Measurements from ENCODE around the gene ANKS1A.
"Not testable (repeated sequence)": the region's sequence is repeated elsewhere in the genome, so short reads cannot be mapped to it uniquely, and the experiment has no call there.

Gene ANKS1A

DNA sequence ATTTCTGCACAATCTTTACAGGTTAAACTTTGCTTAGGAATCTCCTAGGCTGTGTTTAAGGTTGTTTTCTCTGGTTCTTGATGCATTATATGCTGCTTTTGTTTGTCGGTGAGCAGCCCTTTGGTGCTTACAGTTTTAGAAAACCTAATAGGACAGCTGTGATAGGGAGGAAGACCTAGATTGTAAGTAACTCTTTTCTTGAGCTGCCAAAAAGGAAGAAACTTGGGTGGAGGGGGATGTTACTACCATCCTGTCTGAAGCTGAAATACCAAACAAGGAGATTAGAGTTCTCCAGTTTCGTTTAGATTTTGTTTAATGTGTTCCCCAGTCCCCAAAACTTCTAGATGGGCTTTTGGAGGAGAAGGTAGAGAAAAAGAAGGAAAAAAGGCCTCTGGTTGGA lies 72.0 kb downstream of the ANKS1A start:
- DNase-seq, result no peak

DNA sequence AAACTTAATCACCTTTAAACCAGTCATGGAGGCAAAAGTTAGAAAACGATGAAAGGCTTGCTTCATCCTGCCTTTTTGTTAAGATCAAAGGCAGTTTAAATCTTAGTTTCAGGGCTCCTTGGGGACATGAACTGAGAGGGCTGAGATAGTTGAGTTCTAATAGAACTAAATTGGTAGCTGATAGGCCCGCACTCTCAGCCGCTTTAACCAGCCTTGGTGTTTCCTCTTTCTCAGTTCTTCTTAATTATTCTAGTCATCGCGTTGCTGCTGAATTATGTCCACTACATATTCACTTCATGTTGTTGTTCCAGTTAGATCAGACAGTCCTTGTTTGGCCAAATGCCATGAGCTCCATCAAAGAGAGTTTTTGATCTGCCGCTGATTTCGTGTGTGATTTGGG lies 72.5 kb downstream of the ANKS1A start:
- DNase-seq, result no peak

DNA sequence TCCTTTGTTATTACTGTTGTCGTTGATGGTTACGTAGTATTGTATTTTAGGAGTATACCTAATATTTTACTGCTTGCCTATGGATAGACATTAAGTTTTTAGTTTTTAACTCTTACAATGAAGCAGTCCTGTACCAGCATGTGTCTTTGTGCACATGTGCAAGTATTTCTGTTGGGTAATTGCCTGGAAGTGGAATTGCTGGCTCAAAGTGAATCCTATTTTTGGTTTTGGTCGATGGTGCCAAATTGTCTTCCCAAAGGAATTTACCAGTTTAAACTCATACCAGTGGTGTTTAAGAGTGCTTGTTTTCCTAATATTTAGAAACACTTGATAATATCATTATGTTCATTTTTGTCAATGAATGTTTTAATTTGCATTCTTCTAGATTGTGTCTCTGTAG lies 75.5 kb downstream of the ANKS1A start:
- no peak for DNase-seq

DNA sequence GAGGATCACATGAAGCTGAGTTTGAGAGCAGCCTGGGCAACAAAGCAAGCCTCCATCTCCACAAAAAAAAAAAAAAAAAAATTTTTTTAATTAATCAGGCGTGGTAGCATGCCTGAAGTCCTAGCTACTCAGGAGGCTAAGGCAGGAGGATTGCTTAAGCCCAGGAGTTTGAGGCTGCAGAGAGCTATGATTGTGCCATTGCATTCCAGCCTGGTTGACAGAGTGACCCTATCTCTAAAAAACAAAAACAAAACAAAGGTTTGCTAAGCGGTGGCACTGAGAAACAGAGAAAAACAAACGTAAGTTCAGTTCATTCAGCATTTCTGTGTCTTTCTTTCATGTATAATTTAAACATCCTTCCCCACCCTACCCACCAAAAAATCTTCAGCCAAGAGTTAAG lies 78.4 kb downstream of the ANKS1A start:
- DNase-seq, result no peak

DNA sequence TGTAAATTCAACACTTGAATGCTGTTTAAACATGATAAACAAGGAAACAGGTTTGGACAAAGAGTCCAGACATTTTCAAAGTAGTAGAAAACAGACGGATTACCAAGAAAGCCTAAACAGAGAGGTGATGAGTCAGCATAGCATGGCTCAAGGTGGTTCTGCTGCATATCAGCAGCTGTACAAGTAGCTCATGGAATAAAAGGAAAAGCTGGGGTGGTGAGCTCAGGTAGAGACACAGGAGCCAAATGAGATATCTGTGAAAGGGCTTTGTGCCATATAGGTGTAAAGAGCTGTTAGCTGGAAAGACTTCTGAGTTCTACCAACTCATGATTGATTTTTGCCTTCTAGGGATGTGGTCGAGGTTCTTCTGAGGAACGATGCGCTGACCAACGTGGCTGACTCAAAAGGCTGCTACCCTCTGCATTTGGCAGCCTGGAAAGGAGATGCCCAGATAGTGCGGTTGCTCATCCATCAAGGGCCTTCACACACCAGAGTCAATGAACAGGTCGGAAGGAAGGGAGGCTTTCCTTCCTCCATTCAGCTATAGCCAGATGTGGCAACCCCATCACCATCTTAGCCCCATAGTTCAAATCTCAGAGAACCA lies 80.7 kb downstream of the ANKS1A start:
- DNase-seq, result peak; percentile 6

DNA sequence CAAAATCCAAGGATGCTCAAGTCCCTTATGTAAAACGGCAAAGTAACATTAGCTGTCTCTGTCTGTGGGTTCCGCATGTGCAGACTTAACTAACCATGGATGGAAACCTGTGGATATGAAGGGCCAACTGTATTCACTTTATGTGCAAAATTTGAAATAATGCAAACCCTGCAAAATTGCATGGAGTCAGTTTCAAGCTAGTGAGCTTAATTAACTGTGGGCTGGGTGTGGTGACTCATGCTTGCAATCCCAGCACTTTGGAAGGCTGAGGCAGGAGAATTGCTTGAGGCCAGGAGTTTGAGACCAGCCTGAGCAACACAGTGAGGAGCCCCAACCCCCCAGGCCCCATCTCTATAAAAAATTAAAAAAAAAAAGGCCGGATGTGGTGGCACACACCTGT lies 81.4 kb downstream of the ANKS1A start:
- no peak for DNase-seq

DNA sequence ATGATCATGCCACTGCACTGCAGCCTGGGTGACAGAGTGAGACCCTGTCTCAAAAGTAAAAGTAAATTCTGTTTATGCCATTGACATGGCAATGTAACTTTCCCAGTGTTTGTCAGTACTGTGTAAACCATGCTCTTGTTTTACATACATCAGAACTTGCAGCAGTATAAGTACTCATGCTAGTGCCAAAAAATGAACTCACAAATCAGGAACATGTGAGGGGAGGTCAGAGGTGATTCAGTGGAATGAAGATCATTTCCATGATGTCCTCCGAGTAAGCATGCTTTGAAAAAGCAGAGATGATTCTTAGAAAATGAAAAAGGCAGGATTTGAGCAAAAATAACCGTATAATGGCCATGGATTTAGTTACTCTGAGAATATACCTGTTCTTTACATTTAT lies 81.9 kb downstream of the ANKS1A start:
- no peak for DNase-seq

DNA sequence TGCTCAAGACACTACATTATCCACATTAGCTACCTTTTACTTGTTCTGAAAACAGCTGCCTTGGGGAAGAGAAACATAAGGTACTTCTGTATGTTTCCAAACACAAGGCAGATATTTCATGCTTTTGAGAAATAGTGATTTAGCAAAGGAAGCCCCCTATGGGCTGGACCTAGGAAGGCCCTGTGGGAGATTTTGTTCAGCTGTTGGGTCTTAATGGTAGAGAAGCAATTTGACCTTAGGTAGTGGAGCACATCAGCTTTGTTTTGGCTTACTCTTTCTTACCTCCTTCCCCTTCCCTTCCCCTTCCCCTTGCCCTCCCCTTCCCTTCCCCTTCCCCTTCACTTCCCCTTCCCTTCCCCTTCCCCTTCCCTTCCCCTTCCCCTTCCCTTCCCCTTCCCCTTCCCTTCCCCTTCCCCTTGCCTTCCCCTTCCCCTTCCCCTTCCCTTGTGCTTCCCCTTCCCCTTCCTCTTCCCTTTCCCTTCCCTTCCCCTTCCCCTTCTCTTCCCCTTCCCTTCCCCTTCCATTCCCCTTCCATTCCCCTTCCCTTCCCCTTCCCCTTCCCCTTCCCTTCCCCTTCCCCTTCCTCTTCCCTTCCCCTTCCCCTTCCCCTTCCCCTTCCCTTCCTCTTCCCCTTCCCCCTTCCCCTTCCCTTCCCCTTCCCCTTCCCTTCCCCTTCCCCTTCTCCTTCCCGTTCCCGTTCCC lies 84.6 kb downstream of the ANKS1A start:
- DNase-seq, result peak; percentile 3

DNA sequence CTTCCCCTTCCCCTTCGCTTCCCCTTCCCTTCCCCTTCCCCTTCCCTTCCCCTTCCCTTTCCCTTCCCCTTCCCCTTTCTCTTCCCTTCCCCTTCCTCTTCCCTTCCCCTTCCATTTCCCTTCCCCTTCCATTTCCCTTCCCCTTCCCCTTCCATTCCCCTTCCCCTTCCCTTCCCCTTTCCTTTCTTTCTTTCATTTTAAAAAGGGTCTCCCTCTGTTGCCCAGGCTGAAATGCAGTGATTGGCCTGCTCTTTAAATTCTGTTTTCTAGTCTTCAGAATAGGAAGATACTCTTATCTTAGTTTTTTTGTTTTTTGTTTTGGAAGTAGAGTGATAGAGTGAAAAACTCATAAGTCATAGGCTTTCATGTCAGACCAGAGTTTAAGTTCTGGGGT lies 85.2 kb downstream of the ANKS1A start:
- DNase-seq, result no peak

DNA sequence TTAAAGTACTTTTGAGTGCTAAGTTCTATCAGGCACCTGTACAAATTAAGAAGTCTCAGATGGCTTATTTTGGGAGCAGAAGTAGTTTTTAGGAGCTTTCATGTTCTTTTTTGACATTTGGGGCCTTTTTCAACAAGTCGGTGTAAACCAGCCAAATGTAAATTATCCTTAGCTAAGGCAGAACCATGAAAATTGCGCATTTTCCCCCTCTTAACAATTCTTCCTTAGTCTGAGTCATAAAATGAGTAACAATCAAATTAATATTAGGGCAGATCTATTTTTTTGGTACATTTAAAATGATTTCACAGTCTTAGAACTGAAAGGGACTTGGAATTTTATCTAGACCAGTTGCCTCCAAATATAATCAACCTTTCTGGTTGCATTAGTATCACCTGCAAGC lies 87.2 kb downstream of the ANKS1A start:
- no peak for DNase-seq

DNA sequence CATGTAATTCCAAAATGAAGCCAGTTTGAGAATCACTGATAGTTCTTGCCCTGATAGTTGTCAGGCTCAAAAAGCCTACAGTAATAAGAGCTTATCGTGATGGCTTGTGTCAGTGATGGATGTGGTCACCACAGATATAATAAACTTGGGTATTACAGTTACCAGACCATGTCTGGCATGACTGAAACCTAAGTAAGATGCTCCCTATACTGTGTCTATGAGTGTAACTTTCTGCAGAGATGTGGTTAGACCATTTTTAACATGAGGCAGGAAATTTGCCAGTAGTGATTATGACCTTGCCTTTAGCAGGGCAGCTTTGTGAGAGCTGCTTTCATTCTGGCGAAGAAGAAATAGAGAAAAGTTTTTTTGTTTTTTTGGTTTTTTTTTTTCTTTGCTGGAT lies 90.2 kb downstream of the ANKS1A start:
- no peak for DNase-seq

DNA sequence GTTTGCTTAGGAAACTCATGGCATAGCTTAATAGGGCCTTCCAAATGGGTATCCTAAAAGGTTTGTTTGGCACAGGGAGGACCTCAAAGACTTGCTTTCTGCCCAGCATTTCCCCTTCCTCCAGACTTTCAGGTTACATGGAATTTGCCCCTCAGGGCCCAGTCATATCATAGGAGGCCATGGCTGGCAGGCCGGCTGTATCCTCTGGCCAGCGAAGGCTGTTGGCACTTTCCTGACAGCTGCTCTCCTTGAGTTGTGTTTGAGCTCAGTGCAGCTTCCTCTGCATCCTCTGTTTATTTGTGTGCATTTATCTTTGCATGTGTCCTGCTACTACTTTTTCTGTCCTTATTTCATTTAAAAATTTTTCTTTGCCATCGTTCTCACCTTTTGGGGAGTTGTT lies 90.9 kb downstream of the ANKS1A start:
- no peak for DNase-seq

DNA sequence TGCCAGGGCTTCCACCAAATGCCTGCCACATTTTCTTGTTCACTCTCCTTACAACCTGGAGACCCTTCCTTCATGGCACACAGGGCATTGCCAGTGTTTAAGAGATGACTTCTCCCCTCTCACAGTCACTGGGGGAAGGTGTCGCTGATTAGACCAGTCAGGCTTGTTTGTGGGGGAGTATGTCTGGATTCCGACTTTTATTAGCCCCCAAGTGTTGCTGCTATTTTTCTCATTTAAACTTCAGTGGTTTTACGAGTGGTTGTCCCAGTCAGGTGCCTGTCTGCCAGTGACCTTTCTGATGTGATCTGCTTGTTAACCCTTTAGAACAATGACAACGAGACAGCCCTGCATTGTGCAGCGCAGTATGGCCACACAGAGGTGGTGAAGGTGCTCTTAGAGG lies 92.3 kb downstream of the ANKS1A start:
- DNase-seq, result no peak

DNA sequence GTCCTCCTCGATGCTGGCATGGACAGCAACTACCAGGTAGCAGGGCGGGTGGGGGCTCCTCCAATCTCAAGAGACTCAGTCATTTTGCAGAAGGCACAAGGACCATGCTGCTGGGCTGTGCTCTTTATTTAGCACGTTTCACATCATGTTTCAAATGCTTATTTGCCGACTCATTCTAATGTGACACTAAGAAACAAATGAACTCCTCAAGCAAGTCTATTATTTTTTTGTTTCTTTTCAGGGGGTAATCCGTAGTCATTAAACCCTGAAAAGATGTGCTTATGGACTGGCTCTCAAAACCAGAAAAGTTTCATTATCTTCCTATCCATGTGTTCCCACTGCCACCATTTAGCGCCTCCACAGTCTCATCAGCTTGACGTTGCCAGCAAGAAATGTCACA lies 92.9 kb downstream of the ANKS1A start:
- no peak for DNase-seq

DNA sequence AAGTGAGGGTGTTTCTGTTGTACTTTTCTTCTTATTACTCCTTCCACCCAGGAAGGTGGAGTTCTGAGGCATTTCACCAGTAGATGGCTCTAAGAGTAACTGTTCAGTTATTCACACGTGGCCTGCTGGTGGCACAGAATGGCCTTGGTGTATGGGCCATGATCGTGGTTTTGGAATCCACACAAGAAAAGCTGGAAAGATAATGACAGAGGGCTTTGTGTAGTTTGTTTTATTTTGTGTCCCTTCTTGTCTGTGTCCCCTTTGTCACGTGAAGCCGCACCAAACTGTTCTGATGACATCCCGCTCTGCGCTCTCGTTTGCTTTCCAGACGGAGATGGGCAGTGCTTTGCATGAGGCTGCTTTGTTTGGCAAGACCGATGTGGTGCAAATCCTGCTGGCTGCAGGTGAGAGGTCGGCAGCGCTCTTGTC lies 93.4 kb downstream of the ANKS1A start:
- DNase-seq, result peak; percentile 3

DNA sequence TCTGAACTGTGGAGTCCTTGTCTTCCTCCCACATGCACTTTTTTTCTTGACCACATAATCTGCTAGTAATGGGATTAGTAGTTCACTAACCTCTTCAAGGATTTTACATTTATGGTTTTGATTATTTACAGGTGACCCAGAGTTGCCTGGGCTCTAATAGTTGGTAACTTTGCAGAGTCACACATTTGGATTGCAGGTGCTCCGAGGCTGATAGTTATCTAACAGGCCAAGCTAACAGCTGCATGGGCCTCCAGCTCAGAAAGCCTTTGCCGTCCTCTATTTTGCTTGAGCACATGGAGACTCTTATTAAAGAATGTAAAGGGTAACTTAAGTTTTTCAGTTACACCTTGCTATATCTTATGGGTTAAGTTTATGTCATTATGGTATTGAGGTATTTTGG lies 95.4 kb downstream of the ANKS1A start:
- no peak for DNase-seq

DNA sequence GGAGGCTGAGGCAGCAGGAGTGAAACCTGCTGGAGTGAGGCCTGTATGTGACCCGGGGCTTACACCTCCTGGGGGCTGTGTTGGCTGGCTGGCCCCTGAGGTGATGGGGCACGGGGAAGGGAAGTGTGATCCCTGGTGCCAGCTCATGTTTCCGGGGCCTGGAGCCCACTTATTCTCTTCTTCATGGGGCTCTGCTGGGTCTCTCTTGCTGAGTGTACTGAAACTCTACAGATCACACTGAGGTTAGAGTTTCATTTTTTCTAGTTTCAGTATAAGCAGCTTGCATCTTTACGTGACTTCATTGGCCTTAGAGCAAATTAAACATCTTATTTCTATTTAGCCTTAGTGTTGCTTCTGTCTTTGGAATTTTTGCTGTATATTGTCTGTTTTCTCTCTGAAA lies 96.2 kb downstream of the ANKS1A start:
- DNase-seq, result no peak

DNA sequence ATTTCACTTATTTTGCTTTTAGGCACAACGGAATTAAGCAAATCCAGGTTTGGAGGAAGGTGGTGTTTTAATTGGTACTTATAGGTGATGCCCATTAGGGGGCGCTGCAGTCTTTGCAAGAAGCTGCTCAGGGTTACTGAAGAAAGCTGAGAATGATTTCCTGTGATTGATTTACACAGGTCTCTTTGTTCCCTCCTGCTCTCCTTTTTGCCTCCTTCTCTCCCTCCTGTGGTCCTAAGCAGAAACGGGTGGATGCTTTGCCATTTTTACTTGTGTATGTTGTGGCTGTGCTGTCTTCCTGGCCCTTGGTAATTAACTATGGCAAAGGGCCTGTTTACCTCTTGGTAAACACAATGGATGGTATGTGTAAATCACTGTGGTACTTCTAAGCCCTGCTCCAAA lies 97.8 kb downstream of the ANKS1A start:
- DNase-seq, result peak; percentile 85

DNA sequence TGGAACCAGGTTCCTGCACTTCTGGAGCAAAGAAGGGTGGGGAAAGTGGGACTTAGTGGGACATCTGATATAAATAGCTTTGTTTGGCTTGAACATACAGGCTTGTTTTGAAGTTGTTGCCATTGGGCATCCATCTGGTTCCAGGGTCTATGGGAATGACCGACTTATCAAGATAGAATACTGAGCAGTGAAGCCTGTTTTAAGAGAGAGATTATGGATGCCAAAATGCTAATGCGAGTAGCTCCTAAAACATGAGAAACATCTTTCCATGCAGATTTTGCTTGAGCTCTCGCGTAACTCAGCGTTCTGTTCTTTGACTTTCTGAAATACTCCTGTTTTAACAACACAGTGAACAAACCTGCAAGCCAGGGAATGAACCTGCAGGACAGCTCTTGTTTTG lies 98.5 kb downstream of the ANKS1A start:
- no peak for DNase-seq

DNA sequence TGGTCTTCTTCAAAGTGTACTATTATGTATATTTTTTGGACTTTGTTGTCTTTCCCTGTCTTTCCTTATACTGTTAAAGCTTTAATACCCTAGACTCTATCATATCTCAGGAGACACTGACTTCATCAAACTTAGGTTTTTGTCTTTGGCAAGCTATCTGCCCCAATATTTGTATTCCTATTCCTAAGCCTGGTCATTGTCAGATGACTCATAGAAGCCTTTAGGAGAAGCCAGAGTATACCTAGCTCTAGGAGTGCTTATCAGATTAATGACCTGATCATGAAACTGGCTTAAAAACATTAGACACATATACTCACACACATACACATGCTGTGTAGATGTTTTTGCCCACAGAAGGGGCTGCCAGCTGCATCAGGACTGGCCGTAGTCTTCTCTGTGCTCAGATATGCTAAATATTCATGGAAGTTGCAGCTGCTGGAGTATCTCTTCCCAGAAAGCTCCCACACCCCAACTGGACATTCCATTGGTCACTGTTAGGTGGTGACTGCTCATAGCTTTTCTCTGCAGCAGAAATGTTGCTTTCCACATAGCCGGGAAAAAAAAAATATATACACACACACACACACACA lies 102.0 kb downstream of the ANKS1A start:
- DNase-seq, result no peak

DNA sequence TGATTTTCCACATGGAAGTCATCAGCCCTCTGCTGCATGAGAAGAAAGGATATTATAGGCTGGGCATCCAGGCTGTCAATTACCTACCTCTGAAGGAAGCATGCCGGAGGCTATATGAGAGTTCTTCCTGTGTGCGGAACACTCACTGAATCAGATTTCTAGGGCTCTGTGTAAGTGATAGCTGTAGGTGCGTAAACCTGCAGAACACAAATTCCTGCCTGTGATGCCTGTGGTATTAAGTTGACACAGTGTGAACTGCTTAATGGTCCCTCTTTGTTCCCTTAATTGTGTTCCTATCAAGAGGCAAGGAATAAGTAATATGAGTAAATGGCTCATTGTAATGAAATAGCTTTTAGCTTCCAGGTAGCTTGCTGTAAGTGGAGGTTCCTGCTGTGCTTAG lies 103.3 kb downstream of the ANKS1A start:
- no peak for DNase-seq

DNA sequence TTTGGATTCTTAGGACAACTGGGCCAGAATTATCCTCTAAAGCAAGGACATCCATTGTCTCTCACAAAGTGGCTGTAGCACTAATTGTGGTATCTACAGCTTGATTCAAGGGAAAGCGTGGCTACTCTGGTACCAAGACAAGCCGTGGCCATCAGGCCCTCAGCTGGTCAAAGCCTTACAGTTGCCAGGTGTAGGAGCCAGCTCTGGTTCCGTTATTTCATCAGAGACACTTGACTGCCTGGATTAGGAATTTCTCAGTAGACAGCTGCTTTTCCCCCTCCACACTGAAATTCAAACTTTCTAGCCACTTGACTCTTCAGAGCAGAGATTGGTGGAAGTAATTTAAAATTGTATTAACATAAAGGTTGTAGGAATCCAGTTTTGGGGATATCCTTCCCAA lies 104.2 kb downstream of the ANKS1A start:
- DNase-seq, result no peak

DNA sequence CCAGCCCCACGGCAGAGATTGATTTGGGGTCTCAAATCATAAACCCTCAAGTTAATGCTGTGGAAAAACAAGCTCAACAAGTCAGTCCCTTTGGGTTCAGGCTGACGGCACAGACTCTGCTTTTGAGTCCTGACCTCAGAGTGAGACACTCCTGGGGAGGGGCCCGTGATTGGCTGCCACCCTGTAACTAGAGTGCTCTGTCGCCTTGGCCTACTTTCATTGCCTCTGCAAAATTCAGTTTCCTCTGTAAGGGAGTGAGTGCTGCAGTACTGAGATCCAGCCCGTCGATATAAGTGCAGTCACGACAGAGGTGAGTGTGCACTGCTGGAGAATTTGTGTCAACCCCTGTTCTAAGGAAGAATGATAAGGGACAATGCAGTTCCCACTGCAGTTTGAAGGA lies 105.6 kb downstream of the ANKS1A start:
- DNase-seq, result no peak

DNA sequence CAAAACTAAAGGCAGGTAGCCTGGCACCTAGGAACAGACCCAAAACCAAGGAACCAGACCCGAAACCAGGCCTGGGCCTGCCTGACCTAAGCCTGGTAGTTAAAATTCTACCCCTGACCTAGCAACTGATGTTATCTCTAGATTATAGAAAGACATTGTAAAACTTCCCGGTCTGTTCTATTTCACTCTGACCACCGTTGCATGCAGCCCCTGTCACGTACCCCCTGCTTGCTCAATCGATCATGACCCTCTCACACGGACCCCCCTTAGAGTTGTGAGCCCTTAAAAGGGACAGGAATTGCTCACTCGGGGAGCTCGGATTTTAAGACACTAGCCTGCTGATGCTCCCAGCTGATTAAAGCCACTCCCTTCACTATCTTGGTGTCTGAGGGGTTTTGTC lies 109.4 kb downstream of the ANKS1A start:
- not testable (repeated sequence) for DNase-seq

DNA sequence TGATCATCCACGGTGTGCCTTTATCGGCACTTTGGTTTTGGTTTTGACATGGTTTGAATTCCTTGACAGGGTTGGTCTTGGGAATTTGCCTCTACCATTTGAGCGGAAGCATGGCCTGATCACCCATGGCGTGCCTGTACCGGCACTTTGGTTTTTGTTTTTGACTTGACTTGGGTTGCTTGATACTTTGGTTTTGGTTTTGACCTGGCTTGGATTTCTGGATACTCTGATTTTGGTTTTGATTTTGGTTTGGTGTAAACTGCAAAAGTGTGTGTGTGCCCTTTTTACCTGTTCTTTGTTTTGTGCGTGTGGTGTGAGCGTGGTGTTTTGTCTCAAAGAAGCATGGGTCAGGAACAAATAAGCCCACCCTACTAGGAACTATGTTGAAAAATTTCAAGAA lies 110.1 kb downstream of the ANKS1A start:
- not testable (repeated sequence) for DNase-seq
